ENCODE measurements around the gene KCNJ4. TPM values are rescaled to one million over a fixed set of nuclear protein-coding genes. Genes with fewer than 3 reads are reported as not detected.

The KCNJ4 gene
- total RNA-seq, 3 donors from 2014 or later (not counting 1 experiment from before 2014, with no cell fraction given): not detected

- no peak for ATAC-seq
- H3K4me1 Mint-ChIP-seq: no peaks in the 10 kb centered on the region
Observed at GRCh38 chr22:38435965-38436364, 19.0 kb downstream of the KCNJ4 start.

GRCh38 chr22:38435010-38435409 is 20.0 kb downstream of the KCNJ4 start:
- intact Hi-C loops (cut with micrococcal nuclease): no loop called here
- H3K27ac Mint-ChIP-seq: no peak overlapping the region
- H3K36me3 Mint-ChIP-seq: no peaks in the 10 kb centered on the region
- no peaks in the 10 kb centered on the region for H3K4me1 Mint-ChIP-seq
- ATAC-seq (no peak), DNase-seq (no peak)
- H3K4me3 ChIP-seq (ENCODE audit: low read length): no peak overlapping the region
- no peaks in the 10 kb centered on the region for H3K9me3 ChIP-seq (ENCODE audit: control insufficient read depth, insufficient read depth, low read length)
- no peak overlapping the region for H3K27ac ChIP-seq (ENCODE audit: low read length)
- H3K36me3 ChIP-seq (ENCODE audit: control insufficient read depth, insufficient read depth, low read length): no peaks in the 10 kb centered on the region
- no peaks in the 10 kb centered on the region for H3K9me3 Mint-ChIP-seq
- H3K4me3 Mint-ChIP-seq: no peak overlapping the region
- WGBS (ENCODE audit: insufficient coverage): 75% methylated on average over 4 of the region's 4 CpGs
- TF ChIP-seq CTCF (IDR thresholded peaks at IDR 0.05): no peak
- H3K27me3 ChIP-seq (ENCODE audit: control insufficient read depth, insufficient read depth, low read length): no peaks in the 10 kb centered on the region
- H3K27me3 Mint-ChIP-seq (ENCODE audit: low read depth in 2 of 2): no peaks in the 10 kb centered on the region
- no peaks in the 10 kb centered on the region for H3K4me1 ChIP-seq (ENCODE audit: control insufficient read depth, insufficient read depth, low read length)

More at GRCh38 chr22:38435965-38436364, 19.0 kb downstream of the KCNJ4 start:
- no peaks in the 10 kb centered on the region for H3K9me3 Mint-ChIP-seq
- no peak for TF ChIP-seq CTCF (IDR thresholded peaks at IDR 0.05)
- H3K27me3 Mint-ChIP-seq (ENCODE audit: low read depth in 2 of 2): peaks cover 0 to 5% of the 10 kb centered on the region in 2 donors
- DNase-seq: no peak
- no peak overlapping the region for H3K4me3 Mint-ChIP-seq
- H3K36me3 Mint-ChIP-seq: no peaks in the 10 kb centered on the region
- no peaks in the 10 kb centered on the region for H3K4me1 ChIP-seq (ENCODE audit: control insufficient read depth, insufficient read depth, low read length)
- H3K9me3 ChIP-seq (ENCODE audit: control insufficient read depth, insufficient read depth, low read length): no peaks in the 10 kb centered on the region
- no peak overlapping the region for H3K27ac Mint-ChIP-seq
- no peaks in the 10 kb centered on the region for H3K36me3 ChIP-seq (ENCODE audit: control insufficient read depth, insufficient read depth, low read length)
- WGBS (ENCODE audit: insufficient coverage): 81% methylated on average over 4 of the region's 4 CpGs
- H3K27me3 ChIP-seq (ENCODE audit: control insufficient read depth, insufficient read depth, low read length): no peaks in the 10 kb centered on the region
- no peak overlapping the region for H3K4me3 ChIP-seq (ENCODE audit: low read length)
- no peak overlapping the region for H3K27ac ChIP-seq (ENCODE audit: low read length)
- intact Hi-C loops (cut with micrococcal nuclease): no loop called here

GRCh38 chr22:38433871-38434270 is 21.1 kb downstream of the KCNJ4 start:
- intact Hi-C loops (cut with micrococcal nuclease): no loop called here
- ATAC-seq: no peak
- Mint-ChIP-seq H3K4me1 (no peaks in the 10 kb centered on the region), H3K4me3 (no peak overlapping the region), H3K27ac (no peak overlapping the region), H3K27me3 (ENCODE audit: low read depth in 2 of 2) (no peaks in the 10 kb centered on the region), H3K36me3 (no peaks in the 10 kb centered on the region), H3K9me3 (no peaks in the 10 kb centered on the region)
- no peaks in the 10 kb centered on the region for H3K4me1 ChIP-seq (ENCODE audit: control insufficient read depth, insufficient read depth, low read length)
- no peak overlapping the region for H3K27ac ChIP-seq (ENCODE audit: low read length)
- DNase-seq: no peak
- no peaks in the 10 kb centered on the region for H3K36me3 ChIP-seq (ENCODE audit: control insufficient read depth, insufficient read depth, low read length)
- WGBS (ENCODE audit: insufficient coverage): 76% methylated on average over 8 of the region's 8 CpGs
- no peak for TF ChIP-seq CTCF (IDR thresholded peaks at IDR 0.05)
- H3K27me3 ChIP-seq (ENCODE audit: control insufficient read depth, insufficient read depth, low read length): no peaks in the 10 kb centered on the region
- H3K4me3 ChIP-seq (ENCODE audit: low read length): no peak overlapping the region
- no peaks in the 10 kb centered on the region for H3K9me3 ChIP-seq (ENCODE audit: control insufficient read depth, insufficient read depth, low read length)

GRCh38 chr22:38432264-38432663 is 22.7 kb downstream of the KCNJ4 start:
- no peak overlapping the region for H3K4me3 Mint-ChIP-seq
- intact Hi-C loops (cut with micrococcal nuclease): no loop called here
- H3K4me3 ChIP-seq (ENCODE audit: low read length): no peak overlapping the region
- no peaks in the 10 kb centered on the region for H3K27me3 ChIP-seq (ENCODE audit: control insufficient read depth, insufficient read depth, low read length)
- no peaks in the 10 kb centered on the region for H3K9me3 Mint-ChIP-seq
- ATAC-seq (no peak), DNase-seq (no peak)
- no peaks in the 10 kb centered on the region for H3K4me1 ChIP-seq (ENCODE audit: control insufficient read depth, insufficient read depth, low read length)
- no peaks in the 10 kb centered on the region for H3K4me1 Mint-ChIP-seq
- no peaks in the 10 kb centered on the region for H3K27me3 Mint-ChIP-seq (ENCODE audit: low read depth in 2 of 2)
- H3K27ac Mint-ChIP-seq: no peak overlapping the region
- no peaks in the 10 kb centered on the region for H3K9me3 ChIP-seq (ENCODE audit: control insufficient read depth, insufficient read depth, low read length)
- no peaks in the 10 kb centered on the region for H3K36me3 Mint-ChIP-seq
- WGBS (ENCODE audit: insufficient coverage): 100% methylated on average over 1 of the region's 1 CpG
- no peak overlapping the region for H3K27ac ChIP-seq (ENCODE audit: low read length)
- H3K36me3 ChIP-seq (ENCODE audit: control insufficient read depth, insufficient read depth, low read length): no peaks in the 10 kb centered on the region
- no peak for TF ChIP-seq CTCF (IDR thresholded peaks at IDR 0.05)
